ENCODE measurements around the gene COA6.

GRCh38 chr1:234371414-234371813 lies 1.8 kb upstream of the COA6 start:
- TF ChIP-seq CTCF (IDR thresholded peaks at IDR 0.05) (no peak), POLR2A (IDR thresholded peaks at IDR 0.05) (no peak)
